Ishikawa (cell line): Measurements from ENCODE around the gene CDYL2.

Source experiments
- CEBPB ChIP-seq: IDR thresholded peaks from 2 replicates; pipeline ENCODE4 v1.6.1; 2012
- EGR1 ChIP-seq: IDR thresholded peaks from 2 replicates; pipeline ENCODE4 v1.6.1; 2012
- EP300 ChIP-seq: IDR thresholded peaks from 2 replicates; pipeline ENCODE4 v1.6.1; 2012; ENCODE audit warnings: borderline replicate concordance
- RAD21 ChIP-seq: IDR thresholded peaks from 2 replicates; pipeline ENCODE4 v1.6.1; 2012; ENCODE audit warnings: low read depth
- TAF1 ChIP-seq: IDR thresholded peaks from 2 replicates; pipeline ENCODE4 v1.6.1; 2012; ENCODE audit warnings: low read depth, mild to moderate bottlenecking
- TCF12 ChIP-seq: IDR thresholded peaks from 2 replicates; pipeline ENCODE4 v1.6.1; 2012; ENCODE audit warnings: low read depth
- TEAD4 ChIP-seq: IDR thresholded peaks from 2 replicates; pipeline ENCODE4 v1.6.1; 2012
- USF1 ChIP-seq: IDR thresholded peaks from 2 replicates; pipeline ENCODE4 v1.6.1; 2012
- YY1 ChIP-seq: IDR thresholded peaks from 2 replicates; pipeline ENCODE4 v1.6.1; 2012; ENCODE audit warnings: low read depth
- ZBTB7A ChIP-seq: IDR thresholded peaks from 2 replicates; pipeline ENCODE4 v1.6.1; 2012; ENCODE audit warnings: low read depth

GRCh38 chr16:80680046-80680445 lies 124.4 kb downstream of the CDYL2 start:
- no peak for TF ChIP-seq USF1
- no peak for TF ChIP-seq CEBPB
- no peak for TF ChIP-seq EGR1
- no peak for TF ChIP-seq RAD21
- no peak for TF ChIP-seq ZBTB7A
- TF ChIP-seq EP300: no peak
- no peak for TF ChIP-seq TEAD4
- no peak for TF ChIP-seq TAF1
- TF ChIP-seq YY1: no peak
- no peak for TF ChIP-seq TCF12
